ENCODE measurements around the gene MGAT4A.

MGAT4A gene

GRCh38 chr2:98739020-98739419, 8.1 kb upstream of the MGAT4A start:
- no peaks in the 10 kb centered on the region for H3K36me3 ChIP-seq (replicated peaks; ENCODE audit: insufficient read depth, low read length)
- no peaks in the 10 kb centered on the region for H3K27me3 ChIP-seq (replicated peaks; ENCODE audit: insufficient read depth, low read length)
- no peaks in the 10 kb centered on the region for H3K9me2 ChIP-seq (replicated peaks; ENCODE audit: insufficient read depth, low read length)
- H3K4me2 ChIP-seq (ENCODE audit: low read depth, low read length) = no peak overlapping the region
- no peaks in the 10 kb centered on the region; the same call in 1 of the 2 replicates for H3F3A ChIP-seq (ENCODE audit: insufficient read depth, low read length)
- no peak for DNase-seq
- H2AFZ ChIP-seq (ENCODE audit: low read length) = no peak overlapping the region
- H3K4me1 ChIP-seq (ENCODE audit: low read length) = peaks cover 4% of the 10 kb centered on the region; the same call in 1 of the 2 replicates
- no peak overlapping the region for H3K9ac ChIP-seq (ENCODE audit: low read length)
- no peak overlapping the region for H3K4me3 ChIP-seq (ENCODE audit: low read length)
- H3K27ac ChIP-seq (ENCODE audit: low read length) = no peak overlapping the region
- no peaks in the 10 kb centered on the region for H3K9me3 ChIP-seq (replicated peaks; ENCODE audit: insufficient read depth, low read length)
- TF ChIP-seq EZH2 (optimal IDR thresholded peaks at IDR 0.05; ENCODE audit: low read depth, low read length) = no peak
- TF ChIP-seq EZH2phosphoT487 (IDR thresholded peaks at IDR 0.05; ENCODE audit: low read length) = no peak
- no peak for TF ChIP-seq CTCF (IDR thresholded peaks at IDR 0.05; ENCODE audit: low read length)
- no peaks in the 10 kb centered on the region for H4K20me1 ChIP-seq (ENCODE audit: insufficient read depth, low read length)
- no peaks in the 10 kb centered on the region for H3K79me2 ChIP-seq (ENCODE audit: low read length)

GRCh38 chr2:98738304-98738703, 7.4 kb upstream of the MGAT4A start:
- no peaks in the 10 kb centered on the region for H4K20me1 ChIP-seq (ENCODE audit: insufficient read depth, low read length)
- DNase-seq = no peak
- no peak overlapping the region for H3K9ac ChIP-seq (ENCODE audit: low read length)
- H3K36me3 ChIP-seq (replicated peaks; ENCODE audit: insufficient read depth, low read length) = no peaks in the 10 kb centered on the region
- no peaks in the 10 kb centered on the region for H3K27me3 ChIP-seq (replicated peaks; ENCODE audit: insufficient read depth, low read length)
- no peaks in the 10 kb centered on the region for H3K9me3 ChIP-seq (replicated peaks; ENCODE audit: insufficient read depth, low read length)
- TF ChIP-seq CTCF (IDR thresholded peaks at IDR 0.05; ENCODE audit: low read length) (no peak), EZH2phosphoT487 (IDR thresholded peaks at IDR 0.05; ENCODE audit: low read length) (no peak), EZH2 (optimal IDR thresholded peaks at IDR 0.05; ENCODE audit: low read depth, low read length) (no peak)
- H3K27ac ChIP-seq (ENCODE audit: low read length) = no peak overlapping the region
- H3K4me1 ChIP-seq (ENCODE audit: low read length) = peaks cover 4% of the 10 kb centered on the region; the same call in 1 of the 2 replicates
- H3K79me2 ChIP-seq (ENCODE audit: low read length) = no peaks in the 10 kb centered on the region
- no peaks in the 10 kb centered on the region for H3K9me2 ChIP-seq (replicated peaks; ENCODE audit: insufficient read depth, low read length)
- no peak overlapping the region for H2AFZ ChIP-seq (ENCODE audit: low read length)
- no peak overlapping the region for H3K4me3 ChIP-seq (ENCODE audit: low read length)
- no peak overlapping the region for H3K4me2 ChIP-seq (ENCODE audit: low read depth, low read length)
- H3F3A ChIP-seq (ENCODE audit: insufficient read depth, low read length) = no peaks in the 10 kb centered on the region; the same call in 1 of the 2 replicates

DNA sequence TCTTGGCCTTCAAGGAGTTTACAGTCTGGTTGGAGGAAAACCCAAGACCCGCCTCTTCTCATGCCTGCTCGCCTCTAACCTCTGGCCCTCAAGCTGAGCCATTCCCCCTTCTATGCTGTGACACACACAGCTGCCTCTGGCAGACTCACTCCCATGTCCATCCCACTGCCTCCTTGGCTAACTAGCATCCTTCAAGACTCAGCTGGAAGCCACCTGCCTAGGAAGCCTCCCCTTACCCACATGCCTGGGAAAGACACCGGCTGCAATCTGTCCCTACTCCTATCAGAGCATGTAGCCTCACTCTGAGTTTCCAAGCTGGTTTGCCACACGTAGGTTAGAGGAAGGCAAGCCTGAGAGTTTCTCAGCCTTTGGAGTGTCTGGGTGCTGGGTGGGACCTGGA, 6.9 kb upstream of the MGAT4A start:
- Histone ChIP-seq H3F3A (ENCODE audit: insufficient read depth, low read length) (no peaks in the 10 kb centered on the region; the same call in 1 of the 2 replicates), H3K27me3 (replicated peaks; ENCODE audit: insufficient read depth, low read length) (no peaks in the 10 kb centered on the region), H3K79me2 (ENCODE audit: low read length) (no peaks in the 10 kb centered on the region), H4K20me1 (ENCODE audit: insufficient read depth, low read length) (no peaks in the 10 kb centered on the region), H3K9me3 (replicated peaks; ENCODE audit: insufficient read depth, low read length) (no peaks in the 10 kb centered on the region), H3K36me3 (replicated peaks; ENCODE audit: insufficient read depth, low read length) (no peaks in the 10 kb centered on the region), H3K4me3 (ENCODE audit: low read length) (no peak overlapping the region), H3K4me1 (ENCODE audit: low read length) (peaks cover 4% of the 10 kb centered on the region; the same call in 1 of the 2 replicates), H3K9ac (ENCODE audit: low read length) (no peak overlapping the region), H3K9me2 (replicated peaks; ENCODE audit: insufficient read depth, low read length) (no peaks in the 10 kb centered on the region), H3K4me2 (ENCODE audit: low read depth, low read length) (no peak overlapping the region), H2AFZ (ENCODE audit: low read length) (no peak overlapping the region), H3K27ac (ENCODE audit: low read length) (no peak overlapping the region)
- TF ChIP-seq CTCF (IDR thresholded peaks at IDR 0.05; ENCODE audit: low read length) (no peak), EZH2 (optimal IDR thresholded peaks at IDR 0.05; ENCODE audit: low read depth, low read length) (no peak), EZH2phosphoT487 (IDR thresholded peaks at IDR 0.05; ENCODE audit: low read length) (no peak)
- DNase-seq = no peak

Measured in MM.1S (cell line).